HG03039 (cell line): ENCODE data around the gene SH3RF1.

Experiments used
- ATAC-seq: cut with Tn5 transposase; IDR thresholded peaks from one replicate; pipeline ENCODE4 v1.9.1; 2021; ENCODE audit warnings: mild to moderate bottlenecking, moderate library complexity; ENCODE audit not compliant: unreplicated experiment

The SH3RF1 gene

GRCh38 chr4:169139021-169139420 lies 131.7 kb downstream of the SH3RF1 start:
- no peak for ATAC-seq

- no peak for ATAC-seq
Observed at GRCh38 chr4:169137558-169137920, 133.2 kb downstream of the SH3RF1 start.

GRCh38 chr4:169136796-169137557 lies 133.8 kb downstream of the SH3RF1 start:
- ATAC-seq = no peak

- ATAC-seq = no peak
Observed at GRCh38 chr4:169136330-169136729, 134.4 kb downstream of the SH3RF1 start.

GRCh38 chr4:169135776-169136175 lies 135.0 kb downstream of the SH3RF1 start:
- ATAC-seq = no peak

GRCh38 chr4:169133932-169134331 lies 136.8 kb downstream of the SH3RF1 start:
- no peak for ATAC-seq

- no peak for ATAC-seq
Observed at GRCh38 chr4:169132561-169133305, 138.0 kb downstream of the SH3RF1 start.

GRCh38 chr4:169131556-169132208 lies 139.1 kb downstream of the SH3RF1 start:
- no peak for ATAC-seq

GRCh38 chr4:169128902-169129301 lies 141.9 kb downstream of the SH3RF1 start:
- ATAC-seq = no peak

- no peak for ATAC-seq
Observed at GRCh38 chr4:169127314-169127713, 143.4 kb downstream of the SH3RF1 start.

- ATAC-seq = no peak
Observed at GRCh38 chr4:169124661-169125060, 146.1 kb downstream of the SH3RF1 start.

GRCh38 chr4:169122422-169122821 lies 148.3 kb downstream of the SH3RF1 start:
- no peak for ATAC-seq

GRCh38 chr4:169121861-169122382 lies 148.8 kb downstream of the SH3RF1 start:
- no peak for ATAC-seq

GRCh38 chr4:169120624-169121023 lies 150.1 kb downstream of the SH3RF1 start:
- no peak for ATAC-seq

GRCh38 chr4:169119536-169119935 lies 151.2 kb downstream of the SH3RF1 start:
- no peak for ATAC-seq

GRCh38 chr4:169117591-169118081 lies 153.1 kb downstream of the SH3RF1 start:
- ATAC-seq = no peak

GRCh38 chr4:169116270-169116901 lies 154.4 kb downstream of the SH3RF1 start:
- ATAC-seq = no peak

- no peak for ATAC-seq
Observed at GRCh38 chr4:169115897-169116254, 154.9 kb downstream of the SH3RF1 start.

- no peak for ATAC-seq
Observed at GRCh38 chr4:169115144-169115896, 155.4 kb downstream of the SH3RF1 start.

- ATAC-seq = no peak
Observed at GRCh38 chr4:169114341-169114974, 156.3 kb downstream of the SH3RF1 start.
